CD14-positive monocyte (primary cell): Measurements from ENCODE around the gene KIF1B. TPM values are rescaled to one million over a fixed set of nuclear protein-coding genes. Genes with fewer than 3 reads are reported as not detected.

Source experiments
- DNase-seq, 3 donors: peaks; one replicate each; pipeline ENCODE4 v3.0.0-alpha.2; 2011 to 2022
- H2AFZ ChIP-seq: 2 replicates; pipeline ENCODE4 v1.6.0; 2012; ENCODE audit warnings: mild to moderate bottlenecking, low read depth, low read length, inconsistent platforms; ENCODE audit not compliant: insufficient read depth, poor library complexity, severe bottlenecking
- H3K27ac ChIP-seq, 2 donors: 1 replicate in 1 of 2; 2 replicates in 1 of 2; pipeline ENCODE4 v1.5.1; 2012 to 2013; ENCODE audit warnings: low read length in 2 of 2, control low read depth in 1 of 2, inconsistent platforms in 1 of 2, low read depth in 1 of 2, mild to moderate bottlenecking in 1 of 2
- H3K27me3 ChIP-seq, 2 donors: one replicate each; pipeline versions ENCODE4 v1.6.0 to v1.6.1; 2011 to 2013; ENCODE audit warnings: low read length in 2 of 2; ENCODE audit not compliant: control insufficient read depth in 2 of 2, insufficient read depth in 2 of 2
- H3K36me3 ChIP-seq, 2 donors: replicated peaks in 1 of 2; 1 replicate in 1 of 2; 2 replicates in 1 of 2; pipeline versions ENCODE4 v1.5.1 to v1.6.1; 2012 to 2013; ENCODE audit warnings: low read length in 2 of 2, control low read depth in 1 of 2, inconsistent platforms in 1 of 2, mild to moderate bottlenecking in 1 of 2; ENCODE audit not compliant: insufficient read depth in 2 of 2, control insufficient read depth in 1 of 2
- H3K4me1 ChIP-seq, 2 donors: 1 replicate in 1 of 2; 2 replicates in 1 of 2; pipeline versions ENCODE4 v1.5.1 to v1.6.1; 2012 to 2013; ENCODE audit warnings: low read length in 2 of 2, control low read depth in 1 of 2, inconsistent platforms in 1 of 2, mild to moderate bottlenecking in 1 of 2, moderate library complexity in 1 of 2; ENCODE audit not compliant: insufficient read depth in 2 of 2, control insufficient read depth in 1 of 2
- H3K4me2 ChIP-seq: replicated peaks from 2 replicates; pipeline ENCODE3; 2012; ENCODE audit warnings: low read length, moderate library complexity, mild to moderate bottlenecking; ENCODE audit not compliant: poor library complexity, severe bottlenecking; ENCODE audit errors: extremely low read depth
- H3K4me3 ChIP-seq, 3 experiments: fragments of 200-600 bp in 1 of 3; sonication (generic) in 1 of 3; replicated peaks in 1 of 3; 1 replicate in 2 of 3; 2 replicates in 1 of 3; pipeline ENCODE4 v1.5.1; 2011 to 2013; ENCODE audit warnings: low read length in 3 of 3, mild to moderate bottlenecking in 3 of 3, control low read depth in 2 of 3, low read depth in 2 of 3, inconsistent platforms in 1 of 3, moderate library complexity in 1 of 3
- H3K79me2 ChIP-seq: 2 replicates; pipeline ENCODE4 v1.6.0; 2012; ENCODE audit warnings: mild to moderate bottlenecking, control low read depth, inconsistent platforms, low read length, moderate library complexity; ENCODE audit not compliant: insufficient read depth
- H3K9ac ChIP-seq: 2 replicates; pipeline ENCODE4 v1.6.0; 2017; ENCODE audit warnings: low read length, mild to moderate bottlenecking; ENCODE audit not compliant: insufficient read depth, poor library complexity, severe bottlenecking
- H3K9me3 ChIP-seq, 2 donors: replicated peaks in 1 of 2; 1 replicate in 1 of 2; 2 replicates in 1 of 2; pipeline versions ENCODE4 v1.5.1 to v1.6.1; 2012 to 2013; ENCODE audit warnings: low read length in 2 of 2, control low read depth in 1 of 2; ENCODE audit not compliant: control insufficient read depth in 1 of 2, insufficient read depth in 1 of 2
- H4K20me1 ChIP-seq: 2 replicates; pipeline ENCODE4 v1.6.0; 2012; ENCODE audit warnings: mild to moderate bottlenecking, low read length, control low read depth, moderate library complexity; ENCODE audit not compliant: insufficient read depth
- H3K27ac Mint-ChIP-seq, 7 donors: one replicate each; pipeline ENCODE4 v1.8.0; 2020; ENCODE audit warnings: mild to moderate bottlenecking in 7 of 7, mixed read lengths in 7 of 7, moderate library complexity in 6 of 7, inconsistent platforms in 2 of 7
- H3K27me3 Mint-ChIP-seq, 3 donors: one replicate each; pipeline ENCODE4 v1.8.0; 2021 to 2022; ENCODE audit warnings: low read depth in 3 of 3, mild to moderate bottlenecking in 3 of 3, mixed read lengths in 3 of 3, moderate library complexity in 3 of 3, inconsistent platforms in 1 of 3
- H3K36me3 Mint-ChIP-seq, 2 donors: one replicate each; pipeline ENCODE4 v1.8.0; 2020; ENCODE audit warnings: mixed read lengths in 2 of 2, inconsistent platforms in 1 of 2, mild to moderate bottlenecking in 1 of 2
- H3K4me1 Mint-ChIP-seq: one replicate; pipeline ENCODE4 v1.8.0; 2020; ENCODE audit warnings: mild to moderate bottlenecking, mixed read lengths
- H3K4me3 Mint-ChIP-seq, 2 donors: one replicate each; pipeline ENCODE4 v1.8.0; 2020; ENCODE audit warnings: mild to moderate bottlenecking in 2 of 2, mixed read lengths in 2 of 2, moderate library complexity in 1 of 2
- H3K9me3 Mint-ChIP-seq, 7 donors: one replicate each; pipeline ENCODE4 v1.8.0; 2020 to 2022; ENCODE audit warnings: mixed read lengths in 7 of 7, mild to moderate bottlenecking in 6 of 7, moderate library complexity in 6 of 7, inconsistent platforms in 2 of 7
- WGBS: methylation state at CpG from one replicate; pipeline ENCODE4 v1.1.5; 2013; ENCODE audit warnings: missing lambda C conversion rate; ENCODE audit not compliant: insufficient coverage; 5-methylcytosine and 5-hydroxymethylcytosine counted together
- intact Hi-C, 2 donors: fragments of 100-400 bp; cut with micrococcal nuclease; formaldehyde crosslinking; loops; one replicate each; pipeline versions ENCODE4 v1.15.0 to v1.15.1; 2023
- polyA plus RNA-seq, 3 donors: library from polyadenylated mRNA; depleted of rRNA in 1 of 3; unstranded in 2 of 3; stranded (reverse) in 1 of 3; fragments of 300-500 nt in 2 of 3; fragments of >200 nt in 1 of 3; fragmentation: Illumina TruSeq in 2 of 3; gene quantifications; 1 replicate in 2 of 3; 2 replicates in 1 of 3; pipeline ENCODE4 v1.2.3, GENCODE V29; 2012 to 2021
- TF ChIP-seq, protein P1 (sequence below): fragments of 200-600 bp; IDR thresholded peaks from one replicate; pipeline ENCODE4 v1.8.0; 2022; ENCODE audit warnings: antibody characterized with exemption, mild to moderate bottlenecking

Gene KIF1B
- polyA plus RNA-seq, 3 donors: 3.0 to 7.0 (median 3.3) TPM

DNA sequence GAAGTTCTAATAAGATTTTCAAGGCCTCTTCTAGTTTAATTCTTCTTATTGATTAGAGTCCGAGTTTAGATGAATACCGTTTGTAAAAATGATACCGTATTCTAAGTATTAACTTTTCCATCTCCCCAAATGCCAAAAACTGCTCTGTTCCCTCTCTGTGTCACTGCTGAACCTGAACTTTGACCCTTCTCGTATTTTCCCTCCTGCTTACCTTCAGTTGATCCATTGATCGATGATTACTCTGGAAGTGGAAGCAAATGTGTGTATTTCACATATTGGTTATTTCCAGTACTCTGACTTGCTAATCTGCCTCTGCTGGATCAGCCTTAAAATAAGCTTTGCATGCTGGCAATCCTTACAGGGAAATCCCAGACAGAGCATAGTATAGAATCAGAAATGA lies 68.5 kb downstream of the KIF1B start:
- H3K4me2 ChIP-seq: no peak overlapping the region
- peaks cover 66 to 82% of the 10 kb centered on the region in 2 donors for H3K36me3 Mint-ChIP-seq

DNA sequence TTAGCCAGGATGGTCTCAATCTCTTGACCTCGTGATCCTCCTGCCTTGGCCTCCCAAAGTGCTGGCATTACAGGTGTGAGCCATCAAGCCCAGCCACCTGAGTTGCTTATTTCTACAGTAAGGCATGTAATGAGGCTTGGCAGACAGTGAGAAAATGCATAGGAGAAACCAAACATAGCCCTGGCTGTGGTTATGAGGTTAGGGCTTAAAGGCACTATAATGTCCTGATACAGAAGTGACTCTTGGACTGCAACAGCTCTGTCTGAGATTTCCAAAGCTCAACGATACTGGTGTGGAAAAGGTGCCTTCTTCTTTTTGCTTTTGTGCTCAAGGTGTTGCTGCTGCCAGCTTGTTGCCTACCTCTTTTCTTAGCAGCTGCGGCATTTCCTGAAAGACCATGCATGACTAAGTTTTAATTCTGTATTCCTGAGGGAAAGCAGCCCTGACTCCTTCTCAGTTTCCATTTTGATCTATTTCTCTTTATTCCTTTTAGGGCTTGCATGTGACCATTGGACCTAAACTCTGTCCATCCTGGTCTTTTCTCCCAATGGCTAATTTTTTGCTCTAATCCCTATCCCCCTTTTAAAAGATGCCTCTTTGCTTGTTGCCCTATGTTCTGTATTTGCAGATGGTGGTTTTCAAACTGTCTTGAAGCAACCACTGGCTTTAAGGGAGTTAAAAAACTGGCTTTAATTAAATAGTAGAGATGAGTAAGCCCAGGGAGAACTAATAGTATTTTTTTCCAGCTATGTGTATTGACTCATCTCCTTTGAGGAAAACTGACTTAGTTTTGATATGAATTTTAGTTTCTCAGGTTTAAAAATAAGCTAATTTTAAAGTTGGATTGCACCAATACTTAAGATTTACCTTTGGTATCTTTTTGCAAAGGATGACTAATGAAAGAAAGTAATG lies 70.3 kb downstream of the KIF1B start:
- H3K36me3 ChIP-seq: peaks cover 74 to 100% of the 10 kb centered on the region in 2 donors
- no peak overlapping the region for H3K4me2 ChIP-seq
- no peak overlapping the region for H3K27ac ChIP-seq
- TF ChIP-seq, protein P1, sequence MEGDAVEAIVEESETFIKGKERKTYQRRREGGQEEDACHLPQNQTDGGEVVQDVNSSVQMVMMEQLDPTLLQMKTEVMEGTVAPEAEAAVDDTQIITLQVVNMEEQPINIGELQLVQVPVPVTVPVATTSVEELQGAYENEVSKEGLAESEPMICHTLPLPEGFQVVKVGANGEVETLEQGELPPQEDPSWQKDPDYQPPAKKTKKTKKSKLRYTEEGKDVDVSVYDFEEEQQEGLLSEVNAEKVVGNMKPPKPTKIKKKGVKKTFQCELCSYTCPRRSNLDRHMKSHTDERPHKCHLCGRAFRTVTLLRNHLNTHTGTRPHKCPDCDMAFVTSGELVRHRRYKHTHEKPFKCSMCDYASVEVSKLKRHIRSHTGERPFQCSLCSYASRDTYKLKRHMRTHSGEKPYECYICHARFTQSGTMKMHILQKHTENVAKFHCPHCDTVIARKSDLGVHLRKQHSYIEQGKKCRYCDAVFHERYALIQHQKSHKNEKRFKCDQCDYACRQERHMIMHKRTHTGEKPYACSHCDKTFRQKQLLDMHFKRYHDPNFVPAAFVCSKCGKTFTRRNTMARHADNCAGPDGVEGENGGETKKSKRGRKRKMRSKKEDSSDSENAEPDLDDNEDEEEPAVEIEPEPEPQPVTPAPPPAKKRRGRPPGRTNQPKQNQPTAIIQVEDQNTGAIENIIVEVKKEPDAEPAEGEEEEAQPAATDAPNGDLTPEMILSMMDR: no peak
- no peaks in the 10 kb centered on the region for H3K27me3 Mint-ChIP-seq
- no peak overlapping the region for H3K27ac Mint-ChIP-seq
- H3K4me1 Mint-ChIP-seq: no peaks in the 10 kb centered on the region
- H3K79me2 ChIP-seq: no peaks in the 10 kb centered on the region
- no peak for DNase-seq
- no peaks in the 10 kb centered on the region for H3K4me1 ChIP-seq
- intact Hi-C loops: no loop called here
- no peaks in the 10 kb centered on the region for H3K9me3 ChIP-seq
- peaks cover 67 to 85% of the 10 kb centered on the region in 2 donors for H3K36me3 Mint-ChIP-seq
- no peak overlapping the region for H3K9ac ChIP-seq
- 90% methylated on average over 3 of the region's 3 CpGs for WGBS
- no peak overlapping the region for H2AFZ ChIP-seq
- H3K9me3 Mint-ChIP-seq: no peaks in the 10 kb centered on the region
- no peak overlapping the region for H3K4me3 ChIP-seq
- H3K27me3 ChIP-seq: no peaks in the 10 kb centered on the region
- H4K20me1 ChIP-seq: no peaks in the 10 kb centered on the region
- no peak overlapping the region for H3K4me3 Mint-ChIP-seq

More for the DNA sequence above, 68.5 kb downstream of the KIF1B start:
- Histone ChIP-seq H3K79me2 (no peaks in the 10 kb centered on the region), H4K20me1 (no peaks in the 10 kb centered on the region), H2AFZ (no peak overlapping the region), H3K27me3 (no peaks in the 10 kb centered on the region), H3K4me1 (no peaks in the 10 kb centered on the region), H3K4me3 (no peak overlapping the region), H3K36me3 (peaks cover 70 to 99% of the 10 kb centered on the region in 2 donors), H3K9ac (no peak overlapping the region), H3K9me3 (no peaks in the 10 kb centered on the region), H3K27ac (no peak overlapping the region)
- no peaks in the 10 kb centered on the region for H3K27me3 Mint-ChIP-seq
- TF ChIP-seq, protein P1: no peak
- DNase-seq: no peak
- no peak overlapping the region for H3K27ac Mint-ChIP-seq
- no peaks in the 10 kb centered on the region for H3K9me3 Mint-ChIP-seq
- no peaks in the 10 kb centered on the region for H3K4me1 Mint-ChIP-seq
- intact Hi-C loops: no loop called here
- H3K4me3 Mint-ChIP-seq: no peak overlapping the region
- WGBS: no CpG with 5 or more reads among the region's 5 CpGs
